Lower leg skin (tissue), 3 donors: ENCODE data around the gene RPL7A.

ENCODE experiments used
- POLR2A ChIP-seq, 2 donors: fragments of 450-650 bp; IDR thresholded peaks; one replicate each; pipeline ENCODE4 v1.6.1; 2016 to 2017; ENCODE audit warnings: antibody characterized with exemption in 2 of 2, mild to moderate bottlenecking in 1 of 2, moderate library complexity in 1 of 2
- TF ChIP-seq, protein P1 (sequence below), 3 donors: fragments of 450-650 bp; IDR thresholded peaks; one replicate each; pipeline ENCODE4 v1.5.1; 2016; ENCODE audit warnings: antibody characterized with exemption in 3 of 3, mild to moderate bottlenecking in 3 of 3, moderate library complexity in 2 of 3

DNA sequence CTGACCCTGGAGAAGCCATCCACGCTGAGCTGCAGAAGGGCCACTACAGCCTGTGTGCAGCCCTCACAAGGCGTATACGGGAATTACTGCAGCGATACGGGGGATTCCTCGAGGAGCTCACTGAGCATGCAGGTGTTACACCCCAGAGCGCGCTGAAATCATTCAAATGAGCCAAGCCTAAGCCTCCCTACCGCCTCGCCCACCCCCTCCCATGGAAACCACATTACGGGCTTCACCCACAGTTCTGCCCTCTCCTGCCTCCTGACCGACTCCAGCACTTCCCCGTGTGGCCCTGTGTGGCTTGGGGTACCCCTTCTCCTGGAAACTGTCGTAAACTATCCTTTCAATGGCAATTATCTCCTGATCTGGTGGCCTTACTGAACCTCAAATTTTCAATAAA is 25.3 kb upstream of the RPL7A start:
- TF ChIP-seq, protein P1, sequence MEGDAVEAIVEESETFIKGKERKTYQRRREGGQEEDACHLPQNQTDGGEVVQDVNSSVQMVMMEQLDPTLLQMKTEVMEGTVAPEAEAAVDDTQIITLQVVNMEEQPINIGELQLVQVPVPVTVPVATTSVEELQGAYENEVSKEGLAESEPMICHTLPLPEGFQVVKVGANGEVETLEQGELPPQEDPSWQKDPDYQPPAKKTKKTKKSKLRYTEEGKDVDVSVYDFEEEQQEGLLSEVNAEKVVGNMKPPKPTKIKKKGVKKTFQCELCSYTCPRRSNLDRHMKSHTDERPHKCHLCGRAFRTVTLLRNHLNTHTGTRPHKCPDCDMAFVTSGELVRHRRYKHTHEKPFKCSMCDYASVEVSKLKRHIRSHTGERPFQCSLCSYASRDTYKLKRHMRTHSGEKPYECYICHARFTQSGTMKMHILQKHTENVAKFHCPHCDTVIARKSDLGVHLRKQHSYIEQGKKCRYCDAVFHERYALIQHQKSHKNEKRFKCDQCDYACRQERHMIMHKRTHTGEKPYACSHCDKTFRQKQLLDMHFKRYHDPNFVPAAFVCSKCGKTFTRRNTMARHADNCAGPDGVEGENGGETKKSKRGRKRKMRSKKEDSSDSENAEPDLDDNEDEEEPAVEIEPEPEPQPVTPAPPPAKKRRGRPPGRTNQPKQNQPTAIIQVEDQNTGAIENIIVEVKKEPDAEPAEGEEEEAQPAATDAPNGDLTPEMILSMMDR (IDR thresholded peaks at IDR 0.05), result no peak
- TF ChIP-seq POLR2A (IDR thresholded peaks at IDR 0.05), result no peak
